ENCODE data around the gene OSBPL6.
"Not testable (repeated sequence)": the region's sequence is repeated elsewhere in the genome, so short reads cannot be mapped to it uniquely, and the experiment has no call there.

DNA sequence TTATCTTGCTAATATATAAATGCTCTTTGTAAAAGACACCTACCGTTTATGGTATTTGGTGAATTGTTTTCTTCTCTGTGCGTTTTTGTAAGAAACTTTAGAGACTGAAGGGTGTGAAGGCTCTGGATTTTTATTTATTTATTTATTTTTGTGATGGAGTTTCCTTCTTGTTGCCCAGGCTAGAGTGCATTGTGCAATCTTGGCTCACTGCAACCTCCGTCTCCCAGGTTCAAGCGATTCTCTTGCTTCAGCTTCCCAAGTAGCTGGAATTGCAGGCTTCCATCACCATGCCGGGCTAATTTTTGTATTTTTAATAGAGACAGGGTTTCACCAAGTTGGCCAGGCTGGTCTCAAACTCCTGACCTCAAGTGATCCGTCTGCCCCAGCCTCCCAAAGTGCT is 129.0 kb downstream of the OSBPL6 start:
- TF ChIP-seq, protein P1, sequence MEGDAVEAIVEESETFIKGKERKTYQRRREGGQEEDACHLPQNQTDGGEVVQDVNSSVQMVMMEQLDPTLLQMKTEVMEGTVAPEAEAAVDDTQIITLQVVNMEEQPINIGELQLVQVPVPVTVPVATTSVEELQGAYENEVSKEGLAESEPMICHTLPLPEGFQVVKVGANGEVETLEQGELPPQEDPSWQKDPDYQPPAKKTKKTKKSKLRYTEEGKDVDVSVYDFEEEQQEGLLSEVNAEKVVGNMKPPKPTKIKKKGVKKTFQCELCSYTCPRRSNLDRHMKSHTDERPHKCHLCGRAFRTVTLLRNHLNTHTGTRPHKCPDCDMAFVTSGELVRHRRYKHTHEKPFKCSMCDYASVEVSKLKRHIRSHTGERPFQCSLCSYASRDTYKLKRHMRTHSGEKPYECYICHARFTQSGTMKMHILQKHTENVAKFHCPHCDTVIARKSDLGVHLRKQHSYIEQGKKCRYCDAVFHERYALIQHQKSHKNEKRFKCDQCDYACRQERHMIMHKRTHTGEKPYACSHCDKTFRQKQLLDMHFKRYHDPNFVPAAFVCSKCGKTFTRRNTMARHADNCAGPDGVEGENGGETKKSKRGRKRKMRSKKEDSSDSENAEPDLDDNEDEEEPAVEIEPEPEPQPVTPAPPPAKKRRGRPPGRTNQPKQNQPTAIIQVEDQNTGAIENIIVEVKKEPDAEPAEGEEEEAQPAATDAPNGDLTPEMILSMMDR (IDR thresholded peaks at IDR 0.05; ENCODE audit: poor library complexity, severe bottlenecking): not testable (repeated sequence)
- TF ChIP-seq SMC3 (conservative IDR thresholded peaks at IDR 0.05; ENCODE audit: poor library complexity): not testable (repeated sequence)
